Measurements from ENCODE around the gene ALDH3B1. TPM values are rescaled to one million over a fixed set of nuclear protein-coding genes. Genes with fewer than 3 reads are reported as not detected.
"Not testable (repeated sequence)": the region's sequence is repeated elsewhere in the genome, so short reads cannot be mapped to it uniquely, and the experiment has no call there.

Gene ALDH3B1
- 0.94 TPM for total RNA-seq

- DNase-seq: peak; percentile 60
Measured at GRCh38 chr11:68010090-68011041, at the start of gene ALDH3B1. ALDH3B1 (plus strand) TSS chr11:68010327; CDS start chr11:68015298, 4,971 bp downstream.

- not testable (repeated sequence) for DNase-seq
Measured at GRCh38 chr11:67963217-67963616, 46.9 kb upstream of the ALDH3B1 start.

GRCh38 chr11:67963879-67964278, 46.2 kb upstream of the ALDH3B1 start:
- DNase-seq: not testable (repeated sequence)

GRCh38 chr11:67964746-67965145, 45.4 kb upstream of the ALDH3B1 start:
- not testable (repeated sequence) for DNase-seq

GRCh38 chr11:67965830-67966348, 44.2 kb upstream of the ALDH3B1 start:
- not testable (repeated sequence) for DNase-seq

- not testable (repeated sequence) for DNase-seq
Measured at GRCh38 chr11:67974746-67975145, 35.4 kb upstream of the ALDH3B1 start.

- not testable (repeated sequence) for DNase-seq
Measured at GRCh38 chr11:67978766-67979418, 31.2 kb upstream of the ALDH3B1 start.

- DNase-seq: not testable (repeated sequence)
Measured at GRCh38 chr11:67981226-67981625, 28.9 kb upstream of the ALDH3B1 start.

- not testable (repeated sequence) for DNase-seq
Measured at GRCh38 chr11:67982255-67982857, 27.8 kb upstream of the ALDH3B1 start.

- DNase-seq: no peak
Measured at GRCh38 chr11:67983951-67984350, 26.2 kb upstream of the ALDH3B1 start.

- DNase-seq: not testable (repeated sequence)
Measured at GRCh38 chr11:67985302-67985701, 24.8 kb upstream of the ALDH3B1 start.

- DNase-seq: not testable (repeated sequence)
Measured at GRCh38 chr11:67990546-67991346, 19.4 kb upstream of the ALDH3B1 start.

- DNase-seq: not testable (repeated sequence)
Measured at GRCh38 chr11:67991347-67992121, 18.6 kb upstream of the ALDH3B1 start.

GRCh38 chr11:67993821-67994220, 16.3 kb upstream of the ALDH3B1 start:
- not testable (repeated sequence) for DNase-seq

- not testable (repeated sequence) for DNase-seq
Measured at GRCh38 chr11:67994387-67994786, 15.7 kb upstream of the ALDH3B1 start.

GRCh38 chr11:67995129-67995528, 15.0 kb upstream of the ALDH3B1 start:
- DNase-seq: not testable (repeated sequence)

GRCh38 chr11:67995579-67995978, 14.5 kb upstream of the ALDH3B1 start:
- not testable (repeated sequence) for DNase-seq

GRCh38 chr11:67996051-67996450, 14.1 kb upstream of the ALDH3B1 start:
- DNase-seq: no peak

- no peak for DNase-seq
Measured at GRCh38 chr11:67996622-67997474, 13.3 kb upstream of the ALDH3B1 start.

GRCh38 chr11:67997475-67997921, 12.6 kb upstream of the ALDH3B1 start:
- DNase-seq: no peak

Measured in occipital lobe (tissue), 2 donors.